Medulla oblongata (tissue), 1 donor: ENCODE results near the gene ALPP.
"Not testable (repeated sequence)": the region's sequence is repeated elsewhere in the genome, so short reads cannot be mapped to it uniquely, and the experiment has no call there.

Source experiments
- DNase-seq: peaks from one replicate; pipeline ENCODE4 v3.0.0-alpha.2; 2015; ENCODE audit errors: extremely low spot score

Gene ALPP

DNA sequence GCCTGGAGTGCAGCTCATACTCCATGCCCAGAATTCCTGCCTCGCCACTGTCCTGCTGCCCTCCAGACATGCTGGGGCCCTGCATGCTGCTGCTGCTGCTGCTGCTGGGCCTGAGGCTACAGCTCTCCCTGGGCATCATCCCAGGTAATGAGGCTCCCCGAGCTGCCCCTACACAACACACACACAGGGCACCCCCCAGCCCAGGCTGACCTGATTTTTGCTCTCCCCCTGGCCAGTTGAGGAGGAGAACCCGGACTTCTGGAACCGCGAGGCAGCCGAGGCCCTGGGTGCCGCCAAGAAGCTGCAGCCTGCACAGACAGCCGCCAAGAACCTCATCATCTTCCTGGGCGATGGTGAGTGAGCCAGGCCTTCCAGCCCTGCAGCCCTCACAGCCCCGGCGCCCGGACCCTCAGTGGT lies at the start of gene ALPP:
ALPP (plus strand) TSS at position 17 of the 417 bp plus-strand sequence; CDS start at position 69, 52 bp downstream.
- DNase-seq: not testable (repeated sequence)

DNA sequence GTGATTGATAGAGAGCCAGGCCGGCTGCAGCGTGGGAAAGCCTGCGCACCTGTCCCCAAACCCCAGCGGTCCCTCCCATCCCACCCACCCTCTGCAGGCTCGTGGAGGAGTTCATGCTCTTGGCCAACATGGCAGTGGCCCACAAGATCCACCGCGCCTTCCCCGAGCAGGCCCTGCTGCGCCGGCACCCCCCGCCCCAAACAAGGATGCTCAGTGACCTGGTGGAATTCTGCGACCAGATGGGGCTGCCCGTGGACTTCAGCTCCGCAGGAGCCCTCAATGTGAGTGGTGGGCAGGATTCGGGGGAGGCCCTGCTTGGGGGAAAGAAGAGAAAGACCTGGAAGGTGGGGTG lies 48.9 kb upstream of the ALPP start:
- no peak for DNase-seq

DNA sequence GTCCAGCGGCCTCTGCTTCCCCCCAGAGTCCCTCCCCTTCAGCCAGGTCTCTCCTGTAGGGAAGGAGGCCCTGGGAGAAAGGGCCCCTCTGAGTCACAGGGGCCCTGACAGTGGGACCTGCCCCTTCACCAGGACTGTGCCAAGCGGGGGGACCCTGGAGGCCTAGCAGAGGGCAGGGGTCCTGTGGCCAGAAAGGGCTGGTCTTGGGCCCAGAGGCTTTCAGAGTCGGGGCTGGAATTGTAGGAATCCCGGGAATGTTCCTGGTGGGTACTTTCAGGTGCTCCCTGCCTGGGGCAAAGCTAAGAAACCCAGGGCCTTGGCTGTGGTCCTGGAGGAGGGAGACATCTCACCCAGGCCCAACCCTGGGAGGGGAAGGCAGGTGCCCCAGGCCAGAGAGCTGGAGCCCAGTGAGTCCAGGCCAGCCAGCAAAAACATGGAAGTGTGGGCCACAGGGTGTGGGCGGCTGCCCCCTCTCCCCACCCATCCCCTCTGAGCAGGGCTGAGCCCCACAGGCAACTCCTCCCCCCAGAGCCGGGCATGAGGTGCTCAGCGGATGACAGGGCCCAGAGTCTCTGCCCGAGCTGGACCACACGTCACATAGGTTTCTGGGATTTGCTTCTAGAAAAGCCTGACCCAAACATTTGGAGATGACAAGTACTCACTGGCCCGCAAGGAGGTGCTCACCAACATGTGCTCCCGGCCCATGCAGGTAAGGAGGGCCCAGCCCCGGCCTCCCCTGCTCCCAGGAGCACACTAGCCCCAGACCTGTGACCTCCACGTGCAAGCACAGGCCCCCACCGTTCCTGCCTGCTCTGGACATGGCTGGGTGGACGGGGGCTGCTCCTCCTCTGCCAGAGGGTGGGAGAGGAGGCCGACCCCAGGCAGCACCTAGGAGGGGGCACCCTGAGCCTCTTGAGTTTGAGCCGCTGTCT lies 48.2 kb upstream of the ALPP start:
- no peak for DNase-seq

DNA sequence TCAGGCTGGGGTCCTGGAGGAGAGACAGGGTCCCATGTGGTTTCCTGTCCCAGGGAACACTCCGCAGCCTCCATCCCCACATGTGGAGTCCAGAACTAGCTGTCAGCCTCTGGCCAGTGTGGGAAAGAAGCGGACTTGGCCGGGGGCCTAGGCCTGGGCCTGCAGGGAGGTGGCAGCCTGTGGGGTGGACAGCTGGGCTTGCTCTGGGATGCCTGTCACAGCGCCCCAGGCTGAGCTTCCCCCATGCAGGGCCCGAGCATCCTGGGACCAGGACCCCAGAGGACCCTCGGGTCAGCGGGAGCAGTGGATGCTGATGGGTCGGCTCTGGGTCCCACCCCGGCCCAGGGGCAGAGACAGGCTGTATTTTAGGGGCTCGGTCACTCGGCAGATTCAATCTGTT lies 47.5 kb upstream of the ALPP start:
- DNase-seq: not testable (repeated sequence)

DNA sequence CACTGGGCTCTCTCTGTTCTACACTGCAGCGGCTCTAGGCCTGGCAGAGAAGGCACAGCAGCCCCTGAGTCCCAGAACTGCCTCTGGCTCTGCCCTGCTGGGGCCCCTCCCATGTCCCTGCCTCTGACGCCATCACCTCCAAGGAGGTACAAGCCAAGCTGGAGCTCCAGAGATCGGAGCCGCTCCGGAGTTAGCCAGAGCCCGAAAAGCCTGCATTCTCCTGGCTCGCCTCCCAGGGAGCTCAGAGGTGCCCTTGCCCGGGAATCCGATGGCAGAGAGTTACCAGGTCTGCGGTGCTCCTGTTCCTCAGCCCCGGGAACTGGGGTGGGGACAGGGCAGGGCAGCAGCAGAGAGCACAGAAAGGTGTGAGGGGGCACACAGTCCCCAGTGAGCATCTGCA lies 46.9 kb upstream of the ALPP start:
- not testable (repeated sequence) for DNase-seq

DNA sequence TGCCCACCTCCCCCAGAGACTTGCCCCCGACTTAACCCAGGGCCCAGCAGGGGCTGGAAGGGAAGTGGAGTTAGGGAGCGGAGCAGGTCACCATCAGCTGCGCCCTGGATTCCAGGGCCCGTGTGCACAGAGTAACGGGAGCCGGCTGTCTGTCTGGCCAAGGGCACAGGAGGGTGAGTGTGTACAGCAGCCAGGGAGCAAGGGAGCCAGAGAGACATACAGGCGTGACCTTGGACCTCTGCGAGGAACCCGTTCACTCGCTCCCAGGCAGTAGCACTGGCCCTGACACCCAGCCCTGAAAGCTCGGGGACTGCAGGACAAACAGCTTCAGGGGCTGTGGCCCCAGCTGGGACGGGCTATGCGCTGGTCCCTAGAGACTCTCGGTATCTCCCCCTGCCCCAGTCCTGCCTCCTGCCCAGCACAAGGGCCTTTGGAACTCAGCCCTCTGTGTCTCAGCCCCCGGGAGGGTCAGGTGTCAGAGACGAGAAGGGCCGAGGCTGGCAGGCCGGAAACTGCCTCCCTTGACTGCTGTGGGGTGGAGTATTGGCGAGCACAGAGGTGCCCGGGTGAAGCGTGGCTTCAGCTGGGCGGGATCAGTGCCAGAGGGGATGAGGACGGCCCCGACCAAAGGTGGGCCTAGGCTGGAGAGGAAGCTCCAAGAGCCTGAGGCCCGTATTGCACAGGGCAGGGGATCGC lies 46.2 kb upstream of the ALPP start:
- not testable (repeated sequence) for DNase-seq

DNA sequence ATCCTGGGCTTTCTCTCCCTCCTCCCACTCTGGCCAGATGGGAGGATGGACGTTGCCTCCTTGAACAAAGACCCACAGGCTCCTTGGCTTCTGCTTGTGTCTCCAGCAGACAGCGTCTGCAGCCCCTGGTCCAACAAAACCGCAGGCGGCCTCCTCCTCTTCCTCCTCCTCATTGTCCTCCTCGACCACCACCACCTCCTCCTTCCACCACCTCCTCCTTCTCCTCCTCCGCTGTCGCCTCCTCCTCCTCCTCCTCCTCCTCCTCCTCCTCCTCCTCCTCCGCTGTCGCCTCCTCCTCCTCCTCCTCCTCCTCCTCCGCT lies 45.7 kb upstream of the ALPP start:
- DNase-seq: no peak

DNA sequence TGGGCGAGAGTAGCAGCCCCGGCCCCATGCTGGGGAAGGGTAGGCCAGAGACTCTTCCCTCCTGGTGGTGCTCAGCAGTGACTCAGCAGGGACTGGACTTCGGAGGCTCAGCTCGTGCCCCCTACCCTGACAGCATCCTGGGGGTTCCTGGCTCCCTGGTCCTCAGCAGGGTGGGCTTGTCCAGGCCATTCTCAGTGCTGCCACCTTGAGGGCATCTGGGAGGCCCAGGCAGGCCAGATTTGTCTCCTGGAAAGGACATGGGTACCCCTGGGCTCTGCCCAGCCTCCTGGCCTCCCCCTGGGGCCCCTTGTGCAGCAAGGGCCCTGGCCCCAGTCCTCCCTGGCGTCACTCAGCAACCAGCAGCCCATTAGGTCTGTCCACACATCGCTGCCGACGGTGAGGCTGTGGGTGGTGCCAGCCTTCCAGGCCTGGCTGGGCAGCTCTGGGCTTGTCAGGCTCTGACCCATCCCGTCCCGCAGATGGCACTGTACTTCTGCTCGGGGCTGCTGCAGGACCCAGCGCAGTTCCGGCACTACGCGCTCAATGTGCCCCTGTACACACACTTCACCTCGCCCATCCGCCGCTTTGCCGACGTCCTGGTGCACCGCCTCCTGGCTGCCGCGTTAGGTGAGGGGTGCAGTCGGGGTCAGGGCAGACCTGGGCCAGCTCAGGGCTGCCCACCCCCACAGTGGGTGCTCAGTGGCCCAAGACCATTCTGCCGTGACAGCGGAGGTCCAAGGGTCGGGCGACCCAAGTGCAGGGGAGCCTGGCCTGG lies 45.0 kb upstream of the ALPP start:
- DNase-seq: no peak

DNA sequence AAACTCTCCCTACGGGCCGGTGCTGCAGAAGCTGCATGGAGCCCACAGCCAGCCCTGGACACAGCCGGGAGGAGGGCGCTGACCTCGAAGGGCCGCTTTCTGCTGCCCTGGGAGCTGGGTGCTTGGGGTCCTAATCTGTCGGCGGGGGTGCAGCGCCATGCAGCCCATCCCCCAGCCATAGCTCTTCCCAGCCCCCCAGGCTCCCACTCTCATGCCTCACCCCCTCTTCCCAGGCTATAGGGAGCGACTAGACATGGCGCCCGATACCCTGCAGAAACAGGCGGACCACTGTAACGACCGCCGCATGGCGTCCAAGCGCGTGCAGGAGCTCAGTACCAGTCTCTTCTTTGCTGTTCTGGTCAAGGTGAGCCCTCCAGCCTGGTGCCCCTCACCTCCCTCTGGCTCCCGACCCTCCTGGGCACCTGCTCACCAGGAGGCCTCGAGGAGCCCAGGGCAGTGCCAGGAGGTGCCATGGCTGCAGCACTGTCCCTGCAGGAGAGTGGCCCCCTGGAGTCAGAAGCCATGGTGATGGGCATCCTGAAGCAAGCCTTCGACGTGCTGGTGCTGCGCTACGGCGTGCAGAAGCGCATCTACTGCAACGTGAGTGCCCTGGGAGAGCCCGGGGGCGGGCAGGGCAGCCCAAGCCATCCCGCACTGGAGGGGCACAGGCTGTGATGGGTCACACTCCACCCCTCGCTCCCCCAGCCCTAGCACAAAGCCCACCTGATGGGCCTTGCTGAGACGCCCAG lies 44.2 kb upstream of the ALPP start:
- DNase-seq: not testable (repeated sequence)

DNA sequence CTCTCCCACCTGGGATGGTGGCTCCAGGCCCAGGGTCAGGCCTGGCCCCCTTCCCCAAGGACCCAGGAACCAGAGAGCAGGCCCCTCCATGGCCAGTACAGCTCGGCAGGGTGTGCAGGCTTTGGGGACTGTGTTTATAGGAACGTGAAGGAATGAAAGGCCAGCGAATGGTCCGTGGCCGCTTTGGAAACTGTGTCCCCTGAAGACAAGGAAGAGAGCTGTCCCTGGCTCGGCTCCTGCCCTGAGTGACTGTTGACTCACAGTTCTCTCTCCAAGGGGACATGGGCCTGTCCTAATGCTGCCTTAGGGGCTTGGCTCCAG lies 43.7 kb upstream of the ALPP start:
- not testable (repeated sequence) for DNase-seq

DNA sequence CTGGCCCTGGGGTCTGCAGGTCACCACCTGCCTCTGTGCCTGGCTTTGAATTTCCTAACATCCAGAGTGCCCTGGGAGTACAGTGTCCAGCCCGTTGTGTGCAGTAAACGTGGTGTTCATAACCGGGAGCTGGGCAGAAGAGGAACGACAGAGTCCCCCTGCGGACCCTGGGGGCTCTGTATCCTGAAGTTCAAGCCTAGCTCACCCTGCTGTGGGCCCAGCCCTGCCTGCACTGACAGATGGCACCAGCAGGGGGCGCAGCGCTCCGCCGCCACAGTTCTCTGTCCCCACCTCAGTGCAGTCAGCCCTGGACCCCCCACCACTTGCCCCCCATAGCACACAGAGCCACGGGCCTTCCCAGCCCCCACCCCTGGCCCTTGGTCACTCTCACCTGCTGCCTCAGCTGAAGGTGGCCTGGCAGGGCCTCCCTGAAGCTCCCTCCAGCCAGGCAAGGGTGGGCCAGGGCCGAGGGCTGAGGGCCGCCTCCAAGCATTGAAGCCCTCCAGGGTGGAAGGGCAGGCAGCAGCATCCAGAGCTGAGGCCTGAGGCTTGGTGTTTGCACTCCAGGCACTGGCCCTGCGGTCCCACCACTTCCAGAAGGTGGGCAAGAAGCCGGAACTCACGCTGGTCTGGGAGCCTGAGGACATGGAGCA lies 43.2 kb upstream of the ALPP start:
- not testable (repeated sequence) for DNase-seq

DNA sequence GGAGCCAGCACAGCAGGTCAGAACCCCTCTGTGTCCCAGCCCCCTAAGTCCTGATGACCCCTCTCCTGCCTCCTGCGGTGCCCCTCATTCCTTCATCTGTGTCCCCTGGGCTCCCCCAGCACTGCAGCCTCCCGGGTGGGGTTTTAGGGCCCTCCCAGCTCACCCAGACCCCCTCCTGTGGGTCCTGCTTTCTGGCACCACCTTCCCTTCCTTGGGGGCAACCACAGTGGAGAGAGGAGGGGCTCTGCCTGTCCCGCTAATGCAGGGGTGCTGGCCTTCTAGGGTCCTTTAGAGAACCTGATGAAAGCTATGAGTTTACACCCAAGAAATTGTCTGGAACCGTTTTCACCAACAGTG lies 42.7 kb upstream of the ALPP start:
- DNase-seq: no peak

DNA sequence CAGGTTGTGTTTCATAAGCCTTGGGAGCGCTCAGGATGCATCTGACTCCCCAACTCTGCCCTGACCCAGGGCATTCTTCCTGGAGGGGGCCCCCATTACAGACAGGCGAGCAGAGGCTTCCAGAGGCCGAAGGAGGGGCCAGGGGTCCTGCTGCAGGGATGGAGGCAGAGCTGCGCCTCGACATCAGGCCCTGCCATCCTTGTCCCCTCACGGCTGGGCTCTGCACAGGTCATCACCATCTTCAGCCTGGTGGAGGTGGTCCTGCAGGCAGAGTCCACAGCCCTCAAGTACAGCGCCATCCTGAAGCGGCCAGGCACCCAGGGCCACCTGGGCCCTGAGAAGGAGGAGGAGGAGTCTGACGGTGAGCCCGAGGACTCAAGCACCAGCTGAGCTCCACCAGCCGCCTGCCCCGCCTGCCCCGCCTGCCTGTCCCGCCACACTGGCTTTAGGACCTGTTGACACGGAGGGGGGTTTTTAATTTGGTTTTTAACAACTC lies 42.3 kb upstream of the ALPP start:
- no peak for DNase-seq

DNA sequence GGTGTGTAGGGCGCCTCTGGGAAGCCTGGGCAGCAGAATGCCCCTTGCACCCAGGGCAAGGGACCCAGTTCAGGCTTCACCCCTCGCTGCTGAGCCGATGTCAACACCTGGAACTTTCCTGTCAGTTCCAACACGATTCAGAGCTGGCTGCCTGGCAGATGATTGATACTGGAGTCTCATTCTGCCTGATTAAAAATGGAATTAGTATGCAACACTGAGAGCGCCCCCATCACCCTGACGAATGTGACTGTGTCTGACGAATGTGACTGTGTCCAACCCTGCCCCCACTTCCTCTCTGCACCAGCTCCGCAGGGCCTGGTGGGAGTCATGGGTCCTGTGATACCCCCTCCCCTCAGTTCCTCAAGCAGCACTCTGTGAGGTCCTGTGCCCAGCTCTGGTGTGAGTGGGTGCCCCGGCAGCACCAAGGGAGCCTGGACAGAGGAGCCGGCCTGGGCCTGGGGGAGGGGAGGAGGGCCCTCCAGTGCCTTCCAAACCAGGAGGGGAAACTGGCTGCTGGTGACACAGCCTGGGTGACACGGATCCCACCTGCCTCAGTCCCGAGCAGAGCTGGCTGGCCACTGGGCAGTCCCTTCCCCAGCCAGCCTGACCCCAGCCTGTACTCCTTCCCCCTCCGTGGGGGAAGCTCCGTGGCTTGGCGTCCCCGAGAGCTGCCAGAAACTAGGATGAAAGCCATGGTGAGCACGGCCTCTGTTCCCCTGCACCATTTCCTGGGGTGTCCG lies 41.4 kb upstream of the ALPP start:
- DNase-seq: no peak

DNA sequence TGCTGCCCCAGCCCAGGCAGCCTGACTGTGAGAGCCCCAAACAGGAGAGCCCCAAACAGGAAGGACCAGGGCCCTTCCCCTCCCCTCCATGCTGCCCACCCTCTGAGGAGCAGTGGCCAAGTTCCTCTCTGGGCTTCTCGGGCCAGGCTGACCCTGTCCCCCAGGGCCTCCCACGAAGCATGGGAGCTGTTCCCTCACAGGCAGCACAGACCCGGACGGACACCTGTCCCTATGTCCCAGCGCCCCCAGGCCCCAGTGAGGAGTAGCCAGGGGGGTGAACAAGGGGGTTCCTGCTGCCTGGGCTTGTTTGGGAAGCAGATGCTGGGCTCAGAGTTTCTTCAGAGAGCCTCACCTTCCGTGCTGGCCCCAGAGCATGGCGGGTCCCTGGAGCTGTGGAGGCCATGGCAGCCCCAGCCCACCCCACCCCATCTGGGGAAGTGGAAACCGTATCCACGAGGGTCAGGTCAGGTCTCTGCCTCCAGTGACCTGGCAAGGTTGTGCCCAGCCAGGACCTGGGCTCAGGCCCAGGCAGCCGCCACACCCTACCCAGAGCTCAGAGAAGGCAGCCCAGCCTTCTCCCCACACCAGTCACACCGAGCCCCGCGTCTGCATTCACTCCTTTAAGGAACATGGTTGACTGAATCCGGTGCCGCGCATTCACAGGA lies 40.3 kb upstream of the ALPP start:
- DNase-seq: not testable (repeated sequence)

DNA sequence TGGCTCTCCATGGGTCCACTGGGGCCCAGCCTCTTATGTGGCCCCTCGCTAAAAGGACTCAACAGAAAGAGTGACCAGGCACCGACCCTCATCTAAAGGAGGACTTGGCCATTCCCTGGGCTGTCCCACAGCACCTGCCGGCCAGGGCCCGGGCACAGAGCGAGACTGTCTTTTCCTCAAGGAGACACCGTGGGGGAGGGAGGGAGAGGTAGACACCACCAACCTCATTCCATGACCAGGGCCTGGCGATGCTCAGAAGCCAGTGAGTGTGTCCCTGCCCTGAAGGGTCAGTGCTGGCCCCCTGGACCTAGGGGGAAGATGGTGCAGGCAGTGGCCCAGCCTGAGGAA lies 39.8 kb upstream of the ALPP start:
- DNase-seq: no peak

DNA sequence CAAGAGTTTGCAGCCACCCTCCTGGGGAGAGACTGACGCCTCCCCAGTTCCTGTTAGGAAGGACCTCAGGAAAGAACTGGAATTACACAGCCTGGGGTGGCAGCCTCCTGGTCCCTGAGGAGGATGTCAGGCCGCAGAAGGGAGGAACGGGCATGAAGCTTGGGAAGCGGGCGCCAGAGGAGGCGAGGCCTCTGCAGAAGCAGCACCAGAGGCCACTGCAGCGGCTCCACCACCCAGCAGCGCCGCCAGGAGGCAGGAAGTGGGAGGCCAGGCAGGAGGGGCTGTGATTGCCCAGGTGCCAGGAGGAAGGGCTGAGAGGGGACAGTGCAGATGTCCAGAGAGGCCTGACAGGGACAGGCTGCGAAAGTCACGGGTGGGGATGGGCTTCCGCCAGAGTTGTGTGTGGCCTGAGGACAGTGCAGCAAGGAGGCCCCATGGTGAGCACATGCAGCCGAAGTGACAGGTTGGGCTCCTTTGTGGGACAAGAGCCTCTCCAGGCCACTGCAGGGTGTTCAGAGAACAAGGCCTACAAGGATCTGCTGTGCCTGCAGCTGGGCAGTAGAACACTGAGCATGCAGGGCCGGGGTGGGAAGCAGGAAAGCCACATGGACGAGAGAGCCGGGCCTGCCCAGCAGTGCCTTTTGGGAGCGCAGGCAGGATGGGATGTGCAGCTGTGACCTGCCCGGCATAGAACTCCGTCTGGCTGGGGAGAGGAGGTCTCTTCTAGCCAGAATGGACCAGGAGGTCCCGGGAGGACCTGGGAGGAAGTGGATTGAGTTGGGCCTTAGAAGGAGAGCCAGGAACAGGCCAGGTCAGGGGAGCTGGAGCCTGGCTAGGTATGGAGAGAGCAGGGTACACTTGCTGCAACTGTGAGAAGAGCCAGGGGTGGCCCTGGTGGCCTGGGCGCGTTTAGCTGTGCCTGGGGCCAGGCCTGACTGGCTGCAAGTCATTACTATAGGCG lies 39.1 kb upstream of the ALPP start:
- no peak for DNase-seq

DNA sequence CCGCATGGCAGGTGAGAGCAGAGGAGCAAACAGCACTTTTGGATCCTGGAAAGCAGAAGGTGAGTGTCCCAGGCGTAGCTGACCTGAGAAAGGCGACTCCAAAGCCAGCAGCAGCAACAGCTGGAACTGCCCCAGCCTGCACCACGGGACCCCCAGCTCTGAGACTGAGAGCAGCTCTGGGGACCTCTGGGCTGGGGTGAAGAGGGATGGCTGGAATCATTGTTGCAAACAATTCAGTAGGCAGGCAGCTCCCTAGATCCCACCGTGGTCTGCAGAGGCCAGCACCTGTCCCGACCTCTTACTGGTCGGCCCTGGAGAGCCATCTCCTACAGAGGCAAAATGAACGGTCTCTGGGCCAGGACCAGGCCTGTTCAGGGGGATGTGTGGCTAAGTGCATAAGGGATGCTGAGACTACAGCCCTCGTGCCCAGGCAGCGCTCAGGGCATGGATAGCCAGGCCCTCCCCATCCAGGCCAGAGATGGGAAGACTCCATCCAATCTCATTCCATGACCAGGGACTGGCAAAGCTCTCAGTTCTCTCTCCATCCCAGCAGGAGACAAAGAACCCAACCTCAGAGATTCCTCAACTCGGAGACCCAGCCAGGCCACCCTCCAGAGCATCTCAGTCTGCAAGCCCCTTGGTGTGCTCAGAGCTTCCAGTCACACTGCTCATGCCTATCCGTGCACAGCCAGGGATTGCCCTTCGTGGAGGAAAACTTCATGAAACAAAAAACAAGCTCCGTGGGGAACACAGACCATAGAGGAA lies 38.2 kb upstream of the ALPP start:
- DNase-seq: no peak
